AML-193 (cell line): Measurements from ENCODE around the gene GMDS.

ENCODE experiments used
- DNase-seq, 2 experiments: peaks; one replicate each; lab custom pipeline; 2025; lab: John Stamatoyannopoulos, UW

The GMDS gene

GRCh38 chr6:1987640-1988039 lies 257.8 kb downstream of the GMDS start:
- DNase-seq: no peak

DNA sequence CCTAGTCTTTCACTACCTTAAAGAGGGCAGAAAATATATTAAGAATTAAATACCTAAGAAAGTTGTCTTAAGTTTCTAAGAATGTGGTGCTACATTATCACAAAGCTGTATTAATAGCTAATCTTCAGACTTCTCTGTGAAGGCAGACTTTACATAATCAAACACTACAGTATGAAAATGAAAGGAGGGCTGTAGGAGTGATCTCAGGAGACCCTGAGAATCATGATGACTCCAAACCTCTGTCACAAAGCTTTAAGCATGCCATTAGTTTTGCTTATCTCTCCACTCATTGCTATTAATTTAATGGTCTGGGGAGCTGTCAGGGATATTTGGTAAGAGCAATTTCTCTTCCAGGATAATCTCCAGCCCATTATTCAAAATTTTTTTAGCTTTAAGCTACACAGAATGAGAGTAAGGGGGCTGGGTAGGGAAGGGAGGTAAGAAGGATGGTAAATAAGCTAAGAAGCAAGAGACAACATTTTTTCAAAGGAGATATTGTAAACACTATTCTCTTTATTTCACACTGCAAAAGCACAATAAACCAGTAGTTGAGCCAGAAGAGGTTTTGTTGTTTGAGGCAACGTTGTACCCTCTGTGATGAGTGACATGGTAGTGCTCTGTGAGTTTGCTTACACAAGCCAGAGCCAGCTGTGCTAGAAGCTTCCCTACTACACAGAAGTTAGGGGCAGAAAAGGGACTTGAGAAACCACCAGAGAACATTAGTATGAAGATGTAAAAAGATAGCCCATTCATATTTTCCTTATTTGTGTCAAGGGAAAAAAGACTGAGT lies 258.8 kb downstream of the GMDS start:
- DNase-seq: no peak

- no peak for DNase-seq
These were observed 260.9 kb downstream of the GMDS start for GRCh38 chr6:1984346-1984994.

- DNase-seq: no peak
These were observed 261.6 kb downstream of the GMDS start for GRCh38 chr6:1983850-1984249.

DNA sequence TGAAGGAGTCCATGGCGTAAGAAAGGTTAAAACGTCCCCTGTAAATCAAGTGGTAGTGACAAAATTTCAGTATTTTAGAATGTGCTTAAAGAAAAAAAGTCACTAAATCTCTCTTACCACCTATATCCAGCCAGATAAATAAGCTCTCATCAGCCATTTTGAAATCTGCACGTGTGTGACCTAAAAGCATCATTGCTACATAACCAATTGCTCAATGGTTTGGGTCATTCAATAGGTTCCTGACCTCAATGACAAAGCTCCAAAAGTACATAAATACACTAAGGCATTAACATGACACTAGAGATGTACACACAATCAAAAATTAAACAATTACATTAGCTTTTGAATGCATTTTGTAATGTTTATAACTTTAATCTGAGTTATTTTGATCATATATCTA lies 272.4 kb downstream of the GMDS start:
- peak; percentile 80 to 83 for DNase-seq

DNA sequence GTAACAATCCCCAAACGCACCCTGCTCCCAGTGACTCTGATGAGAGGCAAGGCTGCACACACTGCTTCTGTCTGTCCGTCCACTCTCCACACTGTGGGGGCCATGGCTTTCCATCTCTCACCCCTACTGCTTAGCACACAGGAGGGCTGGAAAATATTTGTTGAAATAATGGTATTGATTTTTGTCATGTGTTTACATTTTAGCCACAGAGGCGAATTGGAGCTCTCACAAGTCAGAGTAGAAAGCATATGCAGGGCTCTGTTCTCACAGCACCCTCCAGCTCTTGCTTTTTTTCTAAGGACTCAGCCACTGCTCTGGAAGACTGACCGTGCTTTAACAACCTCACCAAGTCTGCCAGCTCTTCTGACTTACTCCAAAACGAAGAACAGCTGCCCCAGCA lies 273.8 kb downstream of the GMDS start:
- DNase-seq: no peak

DNA sequence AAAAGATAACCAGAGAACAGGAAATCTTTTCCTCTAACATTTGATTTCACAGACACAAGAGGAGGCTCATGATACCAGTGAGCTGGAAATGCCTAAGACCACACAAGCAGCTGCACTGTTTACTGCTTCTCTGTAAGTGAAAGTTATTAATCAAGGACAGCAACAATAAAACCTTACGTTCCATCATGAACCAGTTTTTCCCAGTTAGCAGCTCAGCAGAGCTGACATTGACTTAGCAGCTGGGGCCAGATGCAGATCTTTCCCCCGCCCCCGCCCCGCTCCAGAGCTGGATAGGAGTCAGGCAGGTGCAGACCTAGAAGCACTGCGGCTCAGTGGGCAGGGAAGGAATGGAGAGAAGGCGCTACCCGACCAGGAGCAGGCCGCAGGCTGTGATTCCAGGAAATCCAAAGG lies 275.2 kb downstream of the GMDS start:
- no peak for DNase-seq

DNA sequence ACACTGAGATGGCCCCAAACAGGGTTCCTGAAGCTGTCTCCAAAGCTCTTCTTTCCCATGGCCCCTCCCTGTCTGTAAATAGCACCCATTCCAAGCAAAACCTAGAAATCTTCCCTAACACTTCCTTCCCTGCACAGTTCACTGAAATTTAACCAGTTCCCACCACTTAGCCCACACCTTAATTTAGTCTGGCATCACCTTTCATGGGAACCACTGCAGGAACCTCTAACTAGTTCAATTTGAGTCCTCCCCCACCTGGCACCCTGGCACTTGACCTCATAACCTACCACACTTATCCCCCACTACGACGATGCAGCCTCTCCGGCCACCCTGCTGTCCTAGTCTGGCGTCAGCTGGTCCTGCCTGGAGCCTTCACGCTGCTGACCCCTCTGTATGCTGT lies 278.7 kb downstream of the GMDS start:
- no peak for DNase-seq

DNA sequence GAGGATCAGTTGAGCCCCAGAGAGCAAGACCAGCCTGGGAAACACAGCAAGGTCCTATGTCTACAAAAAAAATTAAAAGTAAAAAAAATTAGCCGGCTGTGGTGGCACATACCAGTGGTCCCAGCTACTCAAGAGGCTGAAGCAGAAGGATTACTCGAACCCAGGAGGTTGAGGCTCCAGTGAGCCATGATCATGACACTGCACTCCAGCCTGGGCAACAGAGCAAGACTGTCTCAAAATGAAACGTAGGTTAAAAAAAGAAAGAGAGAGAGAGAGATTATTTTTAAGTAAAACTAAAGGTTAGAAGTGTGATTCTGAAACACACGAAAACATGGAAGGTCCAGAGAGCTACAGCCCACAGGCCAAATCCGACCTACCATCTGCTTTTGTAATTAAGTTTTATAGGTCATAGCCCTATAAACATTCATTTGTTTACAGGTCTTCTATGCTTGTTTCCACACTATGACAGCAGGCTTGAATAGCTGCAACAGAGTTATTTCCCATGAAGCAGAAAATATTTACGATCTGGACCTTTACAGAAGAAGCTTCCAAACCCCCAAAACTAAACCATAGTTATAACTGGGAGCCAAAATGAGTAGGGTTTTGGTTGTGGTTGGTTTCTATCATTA lies 279.7 kb downstream of the GMDS start:
- no peak for DNase-seq

GRCh38 chr6:1963596-1963995 lies 281.8 kb downstream of the GMDS start:
- no peak for DNase-seq

GRCh38 chr6:1962201-1962600 lies 283.2 kb downstream of the GMDS start:
- DNase-seq: no peak

DNA sequence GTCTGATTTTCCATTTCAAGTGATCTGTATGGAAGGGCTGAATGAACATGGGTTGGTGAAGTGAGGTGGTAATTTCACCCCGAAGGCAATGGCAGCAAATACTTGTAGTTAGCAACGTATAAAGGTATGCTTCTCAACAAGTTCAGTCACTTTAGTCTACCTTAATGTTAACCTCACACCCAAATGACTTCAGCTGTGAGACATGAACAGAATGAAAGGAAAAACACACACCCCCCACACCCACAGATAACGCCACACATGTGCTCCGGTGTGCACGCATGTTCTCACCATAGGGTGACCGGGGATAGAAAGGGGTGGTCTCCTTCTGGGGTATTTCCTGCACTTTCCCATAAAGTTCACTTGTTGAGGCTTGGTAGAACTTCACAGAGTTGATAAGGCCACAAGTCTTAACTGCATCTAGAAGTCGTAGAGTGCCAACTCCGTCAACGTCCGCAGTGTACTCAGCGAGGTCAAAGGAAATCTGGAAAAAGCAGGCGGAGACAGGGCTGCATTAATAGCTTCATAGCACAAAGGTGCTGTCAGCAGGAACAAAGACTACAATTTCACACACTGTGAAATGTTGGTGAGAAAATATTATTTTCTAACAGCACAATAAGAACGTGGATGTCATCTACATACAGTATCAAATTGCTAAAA lies 284.8 kb downstream of the GMDS start:
- DNase-seq: no peak

- no peak for DNase-seq
These were observed 287.1 kb downstream of the GMDS start for GRCh38 chr6:1958257-1958656.

GRCh38 chr6:1957746-1958145 lies 287.7 kb downstream of the GMDS start:
- DNase-seq: no peak

GRCh38 chr6:1952740-1953360 lies 292.6 kb downstream of the GMDS start:
- DNase-seq: no peak

- no peak for DNase-seq
These were observed 294.8 kb downstream of the GMDS start for GRCh38 chr6:1950631-1951030.

DNA sequence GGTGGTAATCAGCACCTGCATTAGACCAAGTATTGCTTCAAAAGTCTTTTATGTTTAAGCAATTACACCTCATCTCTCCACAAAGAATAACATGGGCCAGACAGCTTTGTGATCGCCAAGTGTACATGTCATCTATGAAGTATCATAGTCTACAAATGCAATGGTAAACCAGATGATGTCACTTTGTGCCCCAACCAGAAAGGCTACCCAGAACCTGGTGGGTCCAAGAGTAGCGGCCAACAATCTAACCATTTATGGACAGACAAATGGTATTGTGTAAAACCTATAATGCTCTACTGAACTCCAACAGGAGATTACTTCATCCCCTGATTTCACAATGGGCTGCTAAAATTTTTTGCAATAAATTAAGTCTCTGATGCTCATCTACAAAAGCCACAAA lies 295.9 kb downstream of the GMDS start:
- DNase-seq: peak; percentile 82 to 89

DNA sequence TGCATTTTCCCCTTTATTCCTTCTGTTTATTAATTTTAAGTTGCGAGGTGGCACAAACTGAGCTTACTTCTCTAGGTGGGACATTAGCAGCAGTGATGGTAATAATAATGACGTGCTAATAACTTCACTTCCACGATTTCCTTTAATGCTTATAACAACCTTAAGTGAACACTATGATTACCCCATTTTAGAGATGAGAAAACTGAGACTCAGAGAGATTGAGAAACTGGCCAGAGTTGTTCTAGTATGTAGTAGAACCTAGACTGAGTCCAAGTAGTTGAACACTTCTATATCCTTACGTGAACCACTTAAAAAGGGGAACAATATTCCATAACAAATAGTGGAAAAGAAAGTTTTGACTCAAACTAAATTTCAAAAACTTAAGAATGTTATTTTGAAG lies 297.5 kb downstream of the GMDS start:
- DNase-seq: no peak

GRCh38 chr6:1946583-1946982 lies 298.8 kb downstream of the GMDS start:
- DNase-seq: no peak

DNA sequence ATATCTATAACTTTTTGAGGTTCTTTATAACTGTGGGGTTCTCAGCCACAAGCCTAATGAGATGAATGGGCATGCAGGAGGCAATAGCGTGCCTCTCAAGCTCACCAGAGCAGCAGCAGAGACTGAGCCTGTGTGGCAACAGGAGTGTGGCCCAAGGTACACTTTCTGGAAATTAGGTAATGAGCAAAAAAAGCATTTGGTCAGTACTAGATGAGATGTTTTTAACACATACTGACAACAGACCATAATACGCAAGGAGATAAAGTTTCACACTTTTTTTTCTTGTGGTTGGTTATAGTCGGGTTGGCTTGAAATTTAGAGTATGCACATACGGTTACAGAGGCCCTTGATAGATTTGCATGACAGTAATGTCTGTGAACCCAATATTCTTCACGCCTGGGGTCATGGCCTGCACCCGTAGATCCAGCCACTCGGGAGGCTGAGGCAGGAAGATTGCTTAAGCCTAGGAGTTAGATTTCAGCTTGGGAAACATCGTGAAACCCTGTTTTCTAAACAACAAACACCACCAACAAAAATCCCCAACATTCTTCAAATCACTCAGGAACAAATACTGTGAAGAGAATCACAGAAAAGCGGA lies 300.1 kb downstream of the GMDS start:
- no peak for DNase-seq

DNA sequence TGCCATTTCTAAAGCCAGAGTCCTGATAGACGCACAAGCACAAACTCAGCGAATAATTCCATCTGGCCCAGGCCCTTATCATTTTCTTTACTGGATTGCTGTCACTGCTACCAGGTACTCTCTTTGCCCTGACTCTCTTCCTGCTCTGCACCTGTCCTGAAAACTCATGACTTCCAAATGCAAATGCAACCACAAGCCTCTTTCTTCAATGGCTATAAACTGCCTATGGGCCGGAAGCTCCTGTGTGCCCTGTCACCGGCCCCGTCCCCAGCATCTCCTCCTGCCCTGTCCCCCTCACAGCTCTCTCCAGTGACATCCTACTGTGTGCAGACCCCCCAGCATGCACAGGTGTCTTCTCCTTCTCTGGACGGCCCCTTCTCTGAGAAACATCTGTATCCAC lies 302.6 kb downstream of the GMDS start:
- no peak for DNase-seq

- DNase-seq: no peak
These were observed 303.9 kb downstream of the GMDS start for GRCh38 chr6:1941534-1941933.
